GM12872 (cell line): ENCODE data around the gene BCKDHB.

ENCODE experiments used
- CTCF ChIP-seq: IDR thresholded peaks from 3 replicates; pipeline ENCODE4 v1.5.1; 2011; ENCODE audit warnings: low read depth, mild to moderate bottlenecking, low read length, moderate library complexity; ENCODE audit not compliant: insufficient read depth

The BCKDHB gene

GRCh38 chr6:80263585-80263984, 157.1 kb downstream of the BCKDHB start:
- TF ChIP-seq CTCF, result no peak

- no peak for TF ChIP-seq CTCF
Observed at GRCh38 chr6:80268865-80269730, 162.6 kb downstream of the BCKDHB start.

- no peak for TF ChIP-seq CTCF
Observed at GRCh38 chr6:80271074-80271473, 164.6 kb downstream of the BCKDHB start.

- TF ChIP-seq CTCF, result no peak
Observed at GRCh38 chr6:80272988-80273387, 166.5 kb downstream of the BCKDHB start.

GRCh38 chr6:80276861-80277260, 170.4 kb downstream of the BCKDHB start:
- no peak for TF ChIP-seq CTCF

GRCh38 chr6:80277501-80277900, 171.0 kb downstream of the BCKDHB start:
- no peak for TF ChIP-seq CTCF

- no peak for TF ChIP-seq CTCF
Observed at GRCh38 chr6:80280262-80281010, 174.0 kb downstream of the BCKDHB start.
